Loucy (cell line): ENCODE data around the gene ADH1C.

Experiments
- CTCF ChIP-seq: fragments of 200-600 bp; sonication (generic); conservative IDR thresholded peaks from 2 replicates; pipeline ENCODE4 v1.5.1; 2014; ENCODE audit warnings: mild to moderate bottlenecking, antibody characterized with exemption, low read length
- EZH2phosphoT487 ChIP-seq: fragments of 200-600 bp; IDR thresholded peaks from 2 replicates; pipeline ENCODE4 v1.6.1; 2018; ENCODE audit warnings: antibody characterized with exemption, mild to moderate bottlenecking, moderate library complexity, borderline replicate concordance

- TF ChIP-seq CTCF: no peak
- no peak for TF ChIP-seq EZH2phosphoT487
These were observed 37.5 kb upstream of the ADH1C start for GRCh38 chr4:99390055-99390454.
